Endometrial microvascular endothelial cells (primary cell): Measurements from ENCODE around the gene FAM32A. TPM values are rescaled to one million over a fixed set of nuclear protein-coding genes. Genes with fewer than 3 reads are reported as not detected.

ENCODE experiments used
- in situ Hi-C: cut with HindIII; loops from 2 replicates; pipeline ENCODE4 v1.10.0; 2017; ENCODE audit warnings: low sequenced_read_pairs, low pct_unique_long_range_greater_than_20kb; ENCODE audit errors: inconsistent ontology term
- total RNA-seq: library from RNA; depleted of rRNA; stranded (reverse); fragments of >200 nt; gene quantifications from one replicate; pipeline ENCODE4 v1.2.3, GENCODE V29; 2015; ENCODE audit errors: inconsistent ontology term

FAM32A gene
- total RNA-seq, 1 donor from 2014 or later, result 104 TPM

GRCh38 chr19:16198370-16198651 is 13.1 kb downstream of the FAM32A start:
- in situ Hi-C loops, result no loop called here

GRCh38 chr19:16199275-16199932 is 14.2 kb downstream of the FAM32A start:
- in situ Hi-C loops, result no loop called here

- in situ Hi-C loops, result no loop called here
Measured at GRCh38 chr19:16200038-16201010, 15.1 kb downstream of the FAM32A start.

- in situ Hi-C loops, result no loop called here
Measured at GRCh38 chr19:16201011-16201391, 15.8 kb downstream of the FAM32A start.

- in situ Hi-C loops, result no loop called here
Measured at GRCh38 chr19:16202320-16203255, 17.4 kb downstream of the FAM32A start.

- in situ Hi-C loops, result no loop called here
Measured at GRCh38 chr19:16203256-16204004, 18.2 kb downstream of the FAM32A start.

GRCh38 chr19:16204005-16204294 is 18.7 kb downstream of the FAM32A start:
- in situ Hi-C loops, result no loop called here

- in situ Hi-C loops, result no loop called here
Measured at GRCh38 chr19:16205205-16206045, 20.2 kb downstream of the FAM32A start.

GRCh38 chr19:16206046-16206605 is 20.9 kb downstream of the FAM32A start:
- in situ Hi-C loops, result no loop called here

GRCh38 chr19:16206637-16207036 is 21.4 kb downstream of the FAM32A start:
- in situ Hi-C loops, result no loop called here

- in situ Hi-C loops, result no loop called here
Measured at GRCh38 chr19:16207063-16207462, 21.9 kb downstream of the FAM32A start.

- in situ Hi-C loops, result no loop called here
Measured at GRCh38 chr19:16207490-16208025, 22.3 kb downstream of the FAM32A start.

- in situ Hi-C loops, result no loop called here
Measured at GRCh38 chr19:16208064-16208759, 23.0 kb downstream of the FAM32A start.

GRCh38 chr19:16208847-16209665 is 23.8 kb downstream of the FAM32A start:
- in situ Hi-C loops, result no loop called here

- in situ Hi-C loops, result no loop called here
Measured at GRCh38 chr19:16210168-16210567, 25.0 kb downstream of the FAM32A start.

GRCh38 chr19:16213076-16213475 is 27.9 kb downstream of the FAM32A start:
- in situ Hi-C loops, result no loop called here
